Coronary artery (tissue), 2 donors: ENCODE results near the gene RDH16.
A peak's percentile ranks its signal among the peaks of the same experiment; 100 is the strongest.

Experiments used
- DNase-seq: peaks from one replicate; pipeline ENCODE4 v3.0.0-alpha.2; 2017; ENCODE audit warnings: low spot score
- H3K27ac ChIP-seq, 2 donors: fragments of 200-600 bp; sonication (generic); one replicate each; pipeline ENCODE4 v1.5.1; 2016 to 2019
- H3K4me3 ChIP-seq: fragments of 200-600 bp; sonication (generic); 2 replicates; pipeline ENCODE4 v1.5.1; 2016; ENCODE audit warnings: mild to moderate bottlenecking, moderate library complexity
- CTCF ChIP-seq: fragments of 200-600 bp; sonication (generic); IDR thresholded peaks from one replicate; pipeline ENCODE4 v1.5.1; 2019; ENCODE audit warnings: antibody characterized with exemption

RDH16 gene, protein sequence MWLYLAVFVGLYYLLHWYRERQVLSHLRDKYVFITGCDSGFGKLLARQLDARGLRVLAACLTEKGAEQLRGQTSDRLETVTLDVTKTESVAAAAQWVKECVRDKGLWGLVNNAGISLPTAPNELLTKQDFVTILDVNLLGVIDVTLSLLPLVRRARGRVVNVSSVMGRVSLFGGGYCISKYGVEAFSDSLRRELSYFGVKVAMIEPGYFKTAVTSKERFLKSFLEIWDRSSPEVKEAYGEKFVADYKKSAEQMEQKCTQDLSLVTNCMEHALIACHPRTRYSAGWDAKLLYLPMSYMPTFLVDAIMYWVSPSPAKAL

DNA sequence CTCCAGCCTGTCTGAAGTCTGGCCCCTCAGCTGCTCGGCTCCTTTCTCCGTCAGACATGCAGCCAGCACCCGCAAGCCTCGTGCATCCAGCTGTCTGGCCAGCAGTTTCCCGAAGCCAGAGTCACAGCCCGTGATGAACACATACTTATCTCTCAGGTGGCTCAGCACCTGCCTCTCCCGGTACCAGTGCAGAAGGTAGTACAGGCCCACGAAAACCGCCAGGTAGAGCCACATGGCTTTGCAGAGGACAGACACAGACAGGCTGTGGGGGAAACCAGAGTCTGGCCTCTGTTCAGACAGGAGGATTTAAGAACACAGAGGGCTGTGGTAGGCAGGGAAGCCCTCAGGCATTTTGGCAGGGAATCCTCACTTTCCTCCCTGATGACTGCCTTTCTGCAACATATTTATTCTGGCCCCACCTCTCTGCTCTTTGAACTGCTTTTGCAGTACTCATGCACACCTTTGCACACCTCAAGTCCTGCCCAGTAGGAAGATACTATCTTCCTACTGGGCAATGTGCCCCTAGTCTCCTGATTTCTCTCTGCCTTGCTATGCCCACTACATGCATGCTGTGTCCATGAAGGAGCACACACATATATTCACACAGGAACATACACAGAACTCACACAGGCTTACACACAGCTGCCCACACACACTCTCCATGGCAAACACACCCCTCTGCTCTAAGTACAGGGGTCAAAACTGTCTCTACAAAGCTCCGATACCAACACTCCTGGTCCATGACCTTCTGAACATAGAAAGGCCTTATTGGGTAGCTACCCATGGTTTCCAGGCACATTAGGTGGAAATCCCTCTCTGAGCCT lies at the start of gene RDH16:
TSS of gene RDH16 (minus strand) at position 380 of the 824 bp plus-strand sequence. CDS start at position 234, 146 bp downstream.
- Histone ChIP-seq H3K27ac (no peak within 1 kb of the TSS), H3K4me3 (no peak within 1 kb of the TSS)
- peak; percentile 33 for DNase-seq
- TF ChIP-seq CTCF: no peak

DNA sequence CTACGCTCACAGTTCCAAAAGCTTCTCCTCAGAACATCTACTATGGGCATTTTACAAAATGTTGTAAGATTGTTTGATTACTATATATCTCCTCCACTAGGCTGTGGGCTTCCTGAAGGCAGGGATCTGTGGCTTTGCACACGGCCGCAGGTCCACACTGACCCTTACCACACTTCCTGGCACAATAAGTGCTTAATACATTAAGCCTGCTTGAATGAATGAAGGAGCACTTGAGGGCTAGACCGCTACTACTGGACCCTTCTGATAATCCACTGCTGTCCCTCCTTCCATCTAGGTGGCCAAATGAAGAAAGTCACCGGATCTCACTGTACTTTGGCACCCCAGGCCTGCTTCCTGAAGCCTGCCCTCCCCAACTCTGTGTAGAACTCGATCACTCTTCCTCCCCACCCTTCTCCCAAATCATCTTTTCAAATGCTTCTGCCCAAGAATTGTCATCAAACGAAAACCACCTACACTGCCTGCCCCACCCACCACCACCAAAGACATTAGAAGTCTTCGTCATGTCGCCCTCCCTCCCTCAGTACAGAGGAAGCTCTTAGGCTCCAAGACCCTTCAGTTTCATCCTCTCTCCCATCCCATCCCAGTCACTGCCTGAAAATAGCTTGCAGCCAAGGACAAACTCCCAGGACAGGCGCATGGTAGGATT lies 49.5 kb upstream of the RDH16 start:
- no peak for TF ChIP-seq CTCF
- peak overlapping the region in 1 of 2 donors; percentile 91 for H3K27ac ChIP-seq
- no peak for DNase-seq

DNA sequence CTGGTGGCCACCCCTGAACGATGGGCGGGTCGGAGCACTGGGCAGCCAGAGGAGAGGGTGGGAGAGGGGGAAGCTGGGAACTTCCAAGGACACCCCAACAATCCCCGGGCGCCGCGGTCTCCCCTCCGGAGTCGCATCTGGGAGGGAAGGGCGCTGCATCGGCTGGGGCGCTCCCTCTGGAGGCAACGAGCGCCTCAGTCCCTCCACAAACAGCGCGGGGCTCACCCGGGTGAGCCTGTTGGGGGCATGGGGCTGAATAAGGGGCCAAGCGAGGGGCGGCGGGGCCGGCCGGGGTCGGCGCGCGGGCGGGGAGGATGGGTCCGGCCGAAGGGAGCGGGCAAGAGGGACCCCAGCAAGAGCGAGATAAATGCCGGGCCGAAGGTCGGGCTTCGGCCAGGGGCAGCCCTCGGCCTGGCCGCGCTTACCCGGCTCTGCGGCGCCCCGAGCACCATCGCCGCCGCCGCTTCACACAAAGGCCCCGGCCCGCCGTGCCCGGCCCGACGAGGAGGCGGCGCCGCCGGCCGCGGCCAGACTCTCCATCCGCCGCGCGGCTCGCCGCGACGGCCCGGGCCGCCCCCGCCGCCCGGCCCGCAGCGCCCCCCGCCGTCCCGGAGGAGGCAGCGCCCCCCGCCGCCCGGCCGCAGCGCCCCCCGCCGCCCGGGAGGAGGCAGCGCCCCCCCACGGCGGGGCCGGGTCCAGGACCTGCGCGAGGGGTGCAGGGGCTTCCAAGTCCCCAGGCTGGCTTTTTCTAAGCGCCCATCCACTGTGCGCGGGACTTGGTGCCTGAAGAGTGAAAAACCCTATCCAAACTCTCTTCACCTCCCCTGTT lies 48.8 kb upstream of the RDH16 start, which contains the start of gene ZBTB39:
TSS of gene ZBTB39 (minus strand) at position 567 of the 829 bp plus-strand sequence. CDS start 1,629 bp downstream, outside the sequence.
- DNase-seq: peak; percentile 73
- H3K27ac ChIP-seq: peak within 1 kb of the TSS; percentile 75 to 91
- TF ChIP-seq CTCF: peak; percentile 73
- peak within 1 kb of the TSS; percentile 99 for H3K4me3 ChIP-seq

More for the DNA sequence above, 49.5 kb upstream of the RDH16 start:
- peak overlapping the region; percentile 99 for H3K4me3 ChIP-seq

DNA sequence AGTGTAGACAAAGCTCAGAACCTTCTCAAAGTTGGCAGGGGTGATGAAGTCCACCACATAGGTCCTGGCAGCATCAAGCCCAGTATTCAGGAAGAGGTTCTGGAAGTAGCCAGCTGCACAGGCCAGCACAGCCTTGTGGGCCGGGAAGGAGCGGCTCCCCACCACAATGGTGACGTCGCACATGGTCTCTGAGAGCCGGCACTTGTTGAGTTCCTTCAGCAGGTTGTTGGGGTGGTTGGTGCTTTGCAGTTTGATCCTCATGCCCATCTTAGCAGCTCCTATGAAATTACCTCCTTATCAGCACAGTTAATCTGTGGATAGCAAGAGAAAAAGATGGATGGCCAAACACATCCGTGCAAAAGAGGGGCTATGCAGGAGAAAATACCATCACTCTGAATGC lies 47.2 kb upstream of the RDH16 start:
- no peak for DNase-seq
- H3K27ac ChIP-seq: no peak overlapping the region
- TF ChIP-seq CTCF: no peak
- no peak overlapping the region for H3K4me3 ChIP-seq

DNA sequence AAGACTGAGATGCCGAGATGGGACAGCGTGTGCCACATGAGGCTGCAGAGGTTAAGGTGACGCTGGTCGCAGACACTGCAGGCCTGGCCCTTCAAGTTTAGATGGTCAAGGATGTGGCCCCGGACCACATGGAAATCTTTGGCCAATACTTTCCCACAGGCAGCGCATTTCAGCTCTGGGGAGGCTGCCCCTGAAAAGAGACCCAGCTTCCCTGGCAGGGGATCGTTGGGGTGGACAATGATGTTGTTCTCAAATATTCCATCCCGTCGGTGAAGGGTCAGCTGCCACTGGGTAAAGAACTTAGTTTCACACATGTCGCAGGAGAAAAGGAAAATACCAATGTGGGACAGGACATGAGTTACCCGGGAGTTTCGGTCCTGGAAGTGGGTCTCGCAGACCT lies 46.0 kb upstream of the RDH16 start:
- no peak for DNase-seq
- no peak overlapping the region for H3K4me3 ChIP-seq
- no peak for TF ChIP-seq CTCF
- no peak overlapping the region for H3K27ac ChIP-seq

DNA sequence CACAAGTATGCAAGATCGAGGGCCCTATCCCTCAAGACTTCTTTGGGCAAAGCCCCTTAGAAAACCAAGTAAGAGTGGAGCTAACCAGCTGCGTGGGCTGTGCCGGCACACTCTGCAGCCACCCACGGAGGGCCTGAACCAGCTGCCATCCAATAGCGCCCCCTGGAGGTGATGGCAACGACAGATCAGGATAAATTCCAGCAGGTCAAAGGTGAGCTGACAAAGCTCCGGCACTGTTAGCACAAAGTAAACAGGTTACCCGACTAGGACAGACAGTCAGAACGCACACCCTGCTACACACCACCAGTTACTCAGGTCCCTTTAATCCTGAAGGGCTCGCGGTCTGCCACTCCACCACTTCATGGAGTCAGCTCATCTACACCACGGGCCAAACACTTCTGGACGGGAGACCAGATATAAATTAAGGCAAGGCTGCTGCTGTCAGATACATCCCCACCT lies 44.1 kb upstream of the RDH16 start:
- Histone ChIP-seq H3K27ac (no peak overlapping the region), H3K4me3 (no peak overlapping the region)
- DNase-seq: peak; percentile 72
- TF ChIP-seq CTCF: peak; percentile 43
